IPS-20b (cell line): ENCODE measurements around the gene TRAPPC5.

Experiments
- H3K27ac ChIP-seq: one replicate; pipeline ENCODE4 v1.5.1; 2013; ENCODE audit warnings: low read length
- H3K27me3 ChIP-seq: 2 replicates; pipeline ENCODE4 v1.6.1; 2013; ENCODE audit warnings: mild to moderate bottlenecking, low read length, inconsistent platforms; ENCODE audit not compliant: insufficient read depth
- H3K36me3 ChIP-seq: 2 replicates; pipeline ENCODE4 v1.6.1; 2013; ENCODE audit warnings: low read depth, mild to moderate bottlenecking, inconsistent platforms, low read length, moderate library complexity; ENCODE audit not compliant: insufficient read depth
- H3K4me1 ChIP-seq: 2 replicates; pipeline ENCODE4 v1.6.1; 2013; ENCODE audit warnings: mild to moderate bottlenecking, control low read depth, inconsistent platforms, low read length, moderate library complexity; ENCODE audit not compliant: insufficient read depth
- H3K4me3 ChIP-seq: 2 replicates; pipeline ENCODE4 v1.5.1; 2013; ENCODE audit warnings: mild to moderate bottlenecking, low read length, inconsistent platforms
- H3K9ac ChIP-seq: 2 replicates; pipeline ENCODE4 v1.6.1; 2013; ENCODE audit warnings: low read depth, mild to moderate bottlenecking, inconsistent platforms, low read length, moderate library complexity
- H3K9me3 ChIP-seq: 2 replicates; pipeline ENCODE4 v1.6.1; 2013; ENCODE audit warnings: mild to moderate bottlenecking, low read depth, low read length, inconsistent platforms; ENCODE audit not compliant: insufficient read depth

Gene TRAPPC5

GRCh38 chr19:7706955-7707456, 26.4 kb downstream of the TRAPPC5 start:
- Histone ChIP-seq H3K9me3 (no peaks in the 10 kb centered on the region), H3K36me3 (no peaks in the 10 kb centered on the region)

DNA sequence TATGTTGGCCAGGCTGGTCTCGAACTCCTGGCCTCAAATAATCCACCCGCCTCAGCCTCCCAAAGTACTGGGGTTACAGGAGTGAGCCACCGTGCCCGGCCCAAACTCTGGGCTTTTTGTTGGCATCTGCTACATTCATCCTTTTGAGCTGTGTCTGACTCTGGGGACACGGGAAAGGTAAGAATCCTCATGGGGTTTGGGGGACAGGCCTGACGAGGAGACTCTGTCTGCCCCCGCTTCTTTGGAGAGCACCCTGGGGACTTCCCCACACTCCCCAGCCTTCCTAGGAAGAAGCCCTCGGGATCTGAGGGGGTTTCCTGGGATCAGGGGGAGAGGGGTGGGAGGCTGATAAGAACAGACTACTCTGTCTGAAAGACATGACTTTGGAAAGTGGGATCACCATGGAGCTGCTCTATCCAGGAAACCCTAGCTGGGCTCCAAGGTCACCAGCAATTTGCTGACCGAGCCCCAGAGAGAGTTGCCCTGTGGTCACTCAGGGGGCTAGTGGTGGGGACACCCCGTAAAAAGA, 29.4 kb downstream of the TRAPPC5 start:
- Histone ChIP-seq H3K9ac (no peak overlapping the region), H3K9me3 (no peaks in the 10 kb centered on the region), H3K4me1 (no peaks in the 10 kb centered on the region), H3K27ac (no peak overlapping the region), H3K27me3 (no peaks in the 10 kb centered on the region), H3K4me3 (no peak overlapping the region), H3K36me3 (no peaks in the 10 kb centered on the region)

More at GRCh38 chr19:7706955-7707456, 26.4 kb downstream of the TRAPPC5 start:
- H3K9ac ChIP-seq = no peak overlapping the region
- no peak overlapping the region for H3K27ac ChIP-seq
- H3K27me3 ChIP-seq = no peaks in the 10 kb centered on the region
- H3K4me1 ChIP-seq = no peaks in the 10 kb centered on the region
- no peak overlapping the region for H3K4me3 ChIP-seq

- no peaks in the 10 kb centered on the region for H3K36me3 ChIP-seq
- no peaks in the 10 kb centered on the region for H3K27me3 ChIP-seq
- H3K9me3 ChIP-seq = no peaks in the 10 kb centered on the region
- no peak overlapping the region for H3K9ac ChIP-seq
- H3K4me1 ChIP-seq = no peaks in the 10 kb centered on the region
- no peak overlapping the region for H3K27ac ChIP-seq
- no peak overlapping the region for H3K4me3 ChIP-seq
Measured at GRCh38 chr19:7710616-7711015, 30.0 kb downstream of the TRAPPC5 start.

- Histone ChIP-seq H3K36me3 (no peaks in the 10 kb centered on the region), H3K4me1 (no peaks in the 10 kb centered on the region), H3K27ac (no peak overlapping the region), H3K9ac (no peak overlapping the region), H3K27me3 (no peaks in the 10 kb centered on the region), H3K9me3 (no peaks in the 10 kb centered on the region), H3K4me3 (no peak overlapping the region)
Measured at GRCh38 chr19:7715671-7716070, 35.0 kb downstream of the TRAPPC5 start.

DNA sequence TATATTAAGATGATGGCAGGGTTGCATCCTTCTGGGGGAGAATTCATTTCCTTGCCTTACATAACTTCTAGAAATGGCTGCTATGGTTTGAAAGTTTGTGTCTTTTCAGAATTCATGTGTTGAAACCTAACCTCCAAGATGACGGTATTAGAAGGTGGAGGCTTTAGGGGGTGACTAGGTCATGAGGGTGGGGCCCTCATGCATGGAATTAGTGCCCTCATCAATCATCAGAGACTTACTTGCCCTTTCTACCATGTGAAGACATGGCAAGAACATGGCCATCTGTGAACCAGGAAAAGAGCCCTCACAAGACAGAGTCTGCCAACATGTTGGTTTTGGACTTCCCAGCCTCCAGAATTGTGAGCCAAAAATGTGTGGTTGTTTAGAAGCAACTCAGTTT, 36.1 kb downstream of the TRAPPC5 start:
- H3K9me3 ChIP-seq = no peaks in the 10 kb centered on the region
- no peaks in the 10 kb centered on the region for H3K27me3 ChIP-seq
- no peak overlapping the region for H3K4me3 ChIP-seq
- no peaks in the 10 kb centered on the region for H3K36me3 ChIP-seq
- H3K9ac ChIP-seq = no peak overlapping the region
- no peaks in the 10 kb centered on the region for H3K4me1 ChIP-seq
- no peak overlapping the region for H3K27ac ChIP-seq

GRCh38 chr19:7718668-7719067, 38.0 kb downstream of the TRAPPC5 start:
- Histone ChIP-seq H3K27ac (no peak overlapping the region), H3K4me1 (no peaks in the 10 kb centered on the region), H3K9me3 (no peaks in the 10 kb centered on the region), H3K27me3 (no peaks in the 10 kb centered on the region; the same call in 1 of the 2 replicates), H3K4me3 (no peak overlapping the region), H3K36me3 (no peaks in the 10 kb centered on the region), H3K9ac (no peak overlapping the region)

DNA sequence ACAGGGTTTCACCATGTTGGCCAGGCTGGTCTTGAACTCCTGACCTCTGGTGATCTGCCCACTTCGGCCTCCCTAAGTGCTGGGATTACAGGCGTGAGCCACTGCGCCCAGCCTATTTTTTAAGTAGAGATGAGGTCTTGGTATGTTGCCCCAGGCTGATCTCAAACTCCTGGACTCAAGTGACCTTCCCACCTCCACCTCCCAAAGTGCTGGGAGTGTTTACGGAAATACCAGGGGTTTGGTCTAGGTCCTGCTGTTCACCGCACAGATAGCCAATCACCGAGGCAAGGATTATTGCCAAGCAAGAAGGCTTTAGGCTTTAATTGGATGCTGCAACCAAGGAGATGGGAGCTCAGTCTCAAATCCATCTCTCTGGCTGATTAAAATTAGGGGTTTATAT, 39.7 kb downstream of the TRAPPC5 start:
- Histone ChIP-seq H3K27me3 (no peaks in the 10 kb centered on the region; the same call in 1 of the 2 replicates), H3K4me1 (no peaks in the 10 kb centered on the region), H3K9me3 (no peaks in the 10 kb centered on the region)

DNA sequence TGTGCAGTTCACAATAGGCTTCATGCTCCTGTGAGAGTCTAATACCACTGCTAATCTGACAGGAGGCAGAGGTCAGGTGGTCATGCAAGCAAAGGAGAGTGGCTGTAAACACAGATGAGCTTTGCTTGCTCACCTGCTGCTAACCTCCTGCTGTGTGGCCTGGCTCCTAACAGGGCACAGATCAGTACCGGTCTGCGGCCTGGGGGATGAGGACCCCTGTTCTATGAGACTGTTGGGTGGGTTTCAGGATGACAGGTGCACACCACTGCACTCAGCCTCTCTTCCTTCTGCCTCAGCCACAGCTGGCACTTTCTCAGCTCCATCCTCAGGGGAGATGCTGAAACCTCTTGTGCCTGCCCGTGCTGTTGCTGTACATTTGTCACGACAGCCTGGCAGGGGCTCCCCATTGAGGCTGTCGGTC, 41.6 kb downstream of the TRAPPC5 start:
- Histone ChIP-seq H3K9ac (no peak overlapping the region), H3K27ac (no peak overlapping the region), H3K4me1 (no peaks in the 10 kb centered on the region), H3K9me3 (no peaks in the 10 kb centered on the region), H3K36me3 (no peaks in the 10 kb centered on the region), H3K4me3 (no peak overlapping the region), H3K27me3 (peaks cover 8% of the 10 kb centered on the region)

More for the DNA sequence above, 39.7 kb downstream of the TRAPPC5 start:
- Histone ChIP-seq H3K9ac (no peak overlapping the region), H3K4me3 (no peak overlapping the region), H3K36me3 (no peaks in the 10 kb centered on the region), H3K27ac (no peak overlapping the region)

- H3K27me3 ChIP-seq = peaks cover 43% of the 10 kb centered on the region
Measured at GRCh38 chr19:7725791-7726190, 45.2 kb downstream of the TRAPPC5 start.

DNA sequence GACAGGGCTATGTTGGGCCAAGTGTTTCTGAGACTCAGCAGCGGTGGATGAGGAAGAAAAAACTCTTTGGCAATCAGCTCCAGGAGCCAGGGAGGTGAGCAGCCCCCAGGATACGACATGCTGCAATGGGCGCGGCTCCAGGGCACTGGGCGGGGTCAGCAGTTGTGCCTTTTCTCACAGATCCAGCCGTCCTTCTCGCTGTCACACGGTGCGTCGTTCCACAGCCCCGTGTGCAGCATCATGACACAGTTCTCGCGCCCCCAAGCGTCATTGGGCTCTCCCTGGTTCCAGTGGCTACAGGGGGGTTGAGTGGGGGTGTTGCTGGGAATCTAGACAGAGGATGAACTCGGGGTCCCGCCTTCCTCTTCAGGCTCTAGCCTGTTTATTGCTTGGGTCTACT, 48.6 kb downstream of the TRAPPC5 start:
- Histone ChIP-seq H3K27ac (no peak overlapping the region), H3K4me1 (no peaks in the 10 kb centered on the region), H3K27me3 (peaks cover 76% of the 10 kb centered on the region), H3K9ac (no peak overlapping the region), H3K9me3 (no peaks in the 10 kb centered on the region), H3K4me3 (no peak overlapping the region), H3K36me3 (no peaks in the 10 kb centered on the region)

More at GRCh38 chr19:7725791-7726190, 45.2 kb downstream of the TRAPPC5 start:
- no peaks in the 10 kb centered on the region for H3K36me3 ChIP-seq
- H3K9me3 ChIP-seq = no peaks in the 10 kb centered on the region
- H3K9ac ChIP-seq = no peak overlapping the region
- H3K27ac ChIP-seq = no peak overlapping the region
- no peaks in the 10 kb centered on the region for H3K4me1 ChIP-seq
- H3K4me3 ChIP-seq = no peak overlapping the region

DNA sequence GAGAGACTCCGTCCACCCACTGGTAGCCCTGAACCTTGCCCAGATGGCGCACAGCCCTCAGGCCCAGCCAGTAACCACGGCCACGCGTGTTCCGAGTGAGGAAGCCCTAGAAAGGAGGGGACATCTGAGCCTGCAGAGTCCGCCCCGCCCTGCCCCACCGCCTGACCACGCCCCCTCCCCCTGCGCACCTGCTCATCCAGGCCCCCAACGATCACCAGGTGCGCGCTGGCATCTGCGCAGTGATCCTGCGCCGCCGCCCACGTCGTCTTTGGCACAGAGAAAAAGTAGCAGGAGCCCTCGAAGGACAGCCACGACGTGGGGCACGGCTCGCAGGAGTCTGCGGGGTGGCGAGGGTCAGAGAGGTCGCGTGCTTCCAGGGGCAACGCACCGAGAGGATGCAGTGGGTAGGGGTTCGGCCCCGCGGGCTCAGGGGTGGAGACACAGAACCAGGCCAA, 49.2 kb downstream of the TRAPPC5 start:
- Histone ChIP-seq H3K27ac (no peak overlapping the region), H3K36me3 (no peaks in the 10 kb centered on the region), H3K4me1 (no peaks in the 10 kb centered on the region), H3K27me3 (peaks cover 82% of the 10 kb centered on the region), H3K9me3 (no peaks in the 10 kb centered on the region), H3K9ac (no peak overlapping the region), H3K4me3 (peak overlapping the region; percentile 58)

GRCh38 chr19:7730286-7731217, 49.9 kb downstream of the TRAPPC5 start:
- Histone ChIP-seq H3K9ac (no peak overlapping the region), H3K4me1 (no peaks in the 10 kb centered on the region), H3K27me3 (peaks cover 89% of the 10 kb centered on the region), H3K36me3 (no peaks in the 10 kb centered on the region), H3K4me3 (peak overlapping the region; percentile 58), H3K9me3 (no peaks in the 10 kb centered on the region), H3K27ac (no peak overlapping the region)
